Stimulated activated CD8-positive, alpha-beta memory T cell treated with anti-CD3 and anti-CD28 coated beads, Interleukin-7, amount 100 ng/mL, for 4 hours (primary cell): ENCODE measurements around the gene CYP2C8.
"Not testable (repeated sequence)": the region's sequence is repeated elsewhere in the genome, so short reads cannot be mapped to it uniquely, and the experiment has no call there.

Source experiments
- DNase-seq, 2 donors: peaks; one replicate each; pipeline ENCODE4 v3.0.0-alpha.2; 2020; ENCODE audit warnings: low read depth in 2 of 2

The CYP2C8 gene

GRCh38 chr10:95069286-95069685 is at the start of gene CYP2C8:
Gene CYP2C8 (minus strand): TSS chr10:95069497. CDS start chr10:95069402, 95 bp downstream.
- no peak for DNase-seq

- no peak for DNase-seq
These were observed 47.6 kb upstream of the CYP2C8 start for GRCh38 chr10:95116869-95117269.

- DNase-seq = not testable (repeated sequence)
These were observed 41.5 kb upstream of the CYP2C8 start for GRCh38 chr10:95110823-95111222.

GRCh38 chr10:95097805-95098204 is 28.5 kb upstream of the CYP2C8 start:
- no peak for DNase-seq

DNA sequence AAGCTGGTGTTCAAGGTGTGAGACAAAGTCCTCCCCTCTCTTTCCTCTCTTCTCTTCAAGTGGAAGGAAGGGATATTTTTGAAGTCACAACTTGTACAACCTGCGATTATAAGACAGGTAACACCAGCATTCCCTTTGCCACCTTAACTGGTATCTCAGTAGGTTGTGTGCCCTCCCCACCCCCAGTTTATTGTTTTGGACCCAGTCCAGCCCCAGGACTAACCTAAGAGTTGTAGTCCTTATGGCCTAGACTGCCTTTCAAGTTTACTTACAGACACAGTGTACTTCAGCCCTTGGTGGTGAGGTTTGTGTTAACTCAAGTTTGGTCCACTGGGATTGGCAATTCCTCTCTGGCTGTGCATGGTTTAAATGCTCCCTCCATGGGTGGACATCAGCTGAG is 26.8 kb upstream of the CYP2C8 start:
- no peak for DNase-seq

- DNase-seq = not testable (repeated sequence)
These were observed 10.3 kb upstream of the CYP2C8 start for GRCh38 chr10:95079626-95080025.

- no peak for DNase-seq
These were observed 8.3 kb upstream of the CYP2C8 start for GRCh38 chr10:95077556-95077955.

- DNase-seq = no peak
These were observed 1.9 kb upstream of the CYP2C8 start for GRCh38 chr10:95071107-95071660.

DNA sequence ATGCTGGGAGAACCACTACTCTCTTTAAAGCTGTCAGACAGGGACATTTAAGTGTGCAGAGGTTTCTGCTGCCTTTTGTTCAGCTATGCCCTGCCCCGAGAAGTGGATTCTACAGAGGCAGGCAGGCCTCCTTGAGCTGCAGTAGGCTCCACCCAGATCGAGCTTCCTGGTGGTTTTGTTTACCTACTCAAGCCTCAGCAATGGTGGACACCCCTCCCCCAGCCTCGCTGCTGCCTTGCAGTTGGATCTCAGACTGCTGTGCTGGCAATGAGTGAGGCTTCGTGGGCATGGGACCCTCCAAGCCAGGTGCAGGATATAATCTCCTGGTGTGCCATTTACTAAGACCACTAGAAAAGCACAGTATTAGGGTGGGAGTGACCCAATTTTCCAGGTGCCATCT is 5.2 kb downstream of the CYP2C8 start:
- not testable (repeated sequence) for DNase-seq

DNA sequence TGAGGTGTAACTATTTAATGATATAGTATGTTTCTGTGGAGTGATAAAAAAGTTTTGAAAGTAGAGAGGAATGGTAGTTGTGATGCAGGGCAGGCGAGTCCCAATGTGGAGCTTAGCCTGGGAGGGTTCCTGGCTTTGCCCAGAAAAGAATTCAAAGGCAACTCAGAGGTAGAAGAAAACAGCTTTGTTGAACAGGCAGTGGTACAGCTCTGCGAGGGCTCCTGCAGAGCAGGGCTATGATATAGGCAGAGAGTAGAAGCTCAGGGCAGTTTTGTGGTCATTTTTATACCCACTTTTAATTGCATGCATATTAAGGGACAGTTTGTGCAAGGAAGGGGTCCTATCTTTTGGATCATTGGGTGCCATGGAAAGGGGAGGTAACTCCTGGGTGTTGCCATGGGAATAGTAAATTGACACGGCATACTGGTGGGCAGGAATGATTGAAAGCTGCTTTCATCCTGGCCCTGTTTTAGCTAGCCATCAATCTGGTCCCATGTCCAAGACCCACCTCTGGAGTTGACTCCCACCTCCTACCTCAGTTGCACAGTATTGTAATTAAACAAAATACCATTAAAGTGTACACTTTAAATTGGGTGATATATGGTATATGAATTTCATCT is 12.4 kb downstream of the CYP2C8 start:
- DNase-seq = no peak

GRCh38 chr10:95049919-95050318 is 19.4 kb downstream of the CYP2C8 start:
- DNase-seq = no peak

GRCh38 chr10:95048206-95048605 is 21.1 kb downstream of the CYP2C8 start:
- DNase-seq = no peak

DNA sequence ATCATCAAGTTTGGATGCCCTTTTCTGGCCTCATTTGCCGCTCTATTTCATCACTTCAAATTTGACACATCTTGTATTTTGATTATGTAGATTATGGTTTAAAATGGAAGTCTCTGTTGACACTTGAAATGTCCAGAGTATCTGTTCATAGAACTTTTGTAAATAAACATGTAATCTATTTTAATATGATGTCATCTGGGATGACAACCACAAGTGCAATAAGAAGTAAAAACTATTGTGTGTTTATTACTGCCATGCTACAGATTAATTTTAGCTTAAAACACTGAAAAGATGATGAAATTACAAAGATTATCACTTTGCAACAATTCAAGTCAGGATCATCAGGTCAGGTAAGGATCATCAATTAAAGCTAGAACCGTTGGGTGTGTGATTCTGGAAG is 30.0 kb downstream of the CYP2C8 start:
- DNase-seq = no peak

DNA sequence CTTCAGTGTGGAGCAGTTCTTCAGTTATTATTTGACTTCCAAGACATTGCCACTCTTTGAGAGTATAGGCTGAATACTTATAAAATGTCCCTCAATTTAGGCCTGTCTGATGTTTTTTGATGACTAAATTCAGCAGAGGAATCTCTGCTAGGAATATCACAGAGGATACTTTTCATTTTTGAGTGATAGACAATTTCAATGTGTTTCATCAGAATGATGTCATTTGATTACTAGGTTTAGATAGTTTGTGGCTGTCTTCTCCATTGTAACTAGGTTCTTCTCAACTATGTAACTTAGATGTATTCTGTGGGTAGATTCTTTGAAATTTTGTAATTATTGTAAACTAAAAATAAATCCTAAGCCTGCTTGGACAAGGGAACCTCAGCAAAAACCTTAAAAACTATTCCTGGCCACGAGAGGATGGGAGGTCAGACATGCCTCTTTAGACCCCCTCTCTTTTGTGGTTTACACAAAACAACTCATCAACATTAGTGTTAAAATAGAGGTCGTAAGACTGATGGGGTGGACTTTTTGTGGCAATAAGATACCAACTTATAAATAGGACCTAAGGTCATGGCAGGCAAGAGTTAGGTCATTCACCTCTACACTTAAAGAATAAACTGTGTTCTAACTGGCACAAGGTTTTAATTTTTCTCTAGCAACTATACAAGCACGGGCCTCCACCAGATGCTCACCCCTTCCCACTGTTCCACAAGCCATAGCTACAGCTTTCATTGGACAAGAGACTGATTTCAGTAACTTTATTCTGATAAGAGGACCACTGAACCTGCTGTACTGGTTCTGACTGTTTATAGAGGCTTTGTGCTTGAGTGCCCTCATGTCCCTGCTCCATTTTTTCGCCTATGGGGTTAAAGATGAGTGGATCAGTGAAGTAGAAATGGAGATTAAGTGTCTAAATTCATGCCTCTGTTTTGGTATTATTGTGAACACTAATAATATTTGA is 33.7 kb downstream of the CYP2C8 start:
- DNase-seq = no peak

DNA sequence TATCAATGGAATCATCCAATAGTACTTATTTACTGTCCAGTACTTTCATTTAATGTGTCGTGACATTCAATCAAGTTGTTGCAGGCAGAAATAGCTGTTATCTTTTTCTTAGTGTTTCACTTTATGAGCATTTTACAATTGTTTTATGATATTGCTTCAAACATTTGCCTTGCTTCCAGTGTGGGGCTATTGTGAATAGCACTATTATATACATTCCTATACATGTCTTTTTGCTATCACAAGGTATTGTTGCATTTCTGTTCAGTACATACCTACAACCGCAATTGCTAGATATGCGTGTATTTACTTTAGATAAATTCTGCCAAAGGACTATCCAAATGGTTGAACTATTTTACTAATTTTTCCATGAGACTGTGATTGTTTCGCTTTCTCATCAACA is 34.9 kb downstream of the CYP2C8 start:
- no peak for DNase-seq

- DNase-seq = no peak
These were observed 37.6 kb downstream of the CYP2C8 start for GRCh38 chr10:95031656-95032055.

DNA sequence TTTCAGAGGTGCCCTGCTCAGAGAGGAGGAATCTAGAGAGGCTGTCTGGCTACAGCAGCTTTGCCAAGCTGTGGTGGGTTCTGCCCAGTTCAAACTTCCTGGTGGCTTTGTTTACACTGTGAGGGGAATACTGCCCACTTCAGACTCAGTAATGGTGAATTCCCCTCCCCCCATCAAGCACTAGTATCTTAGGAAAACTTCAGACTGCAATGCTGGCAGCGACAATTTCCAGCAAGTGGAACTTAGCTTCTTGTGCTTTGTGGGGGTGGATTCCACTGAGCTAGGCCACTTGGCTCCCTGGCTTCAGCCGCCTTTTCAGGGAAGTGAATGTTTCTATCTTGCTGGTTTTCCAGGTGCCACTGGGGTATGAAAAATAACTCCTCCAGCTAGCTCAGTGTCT is 42.8 kb downstream of the CYP2C8 start:
- DNase-seq = no peak

DNA sequence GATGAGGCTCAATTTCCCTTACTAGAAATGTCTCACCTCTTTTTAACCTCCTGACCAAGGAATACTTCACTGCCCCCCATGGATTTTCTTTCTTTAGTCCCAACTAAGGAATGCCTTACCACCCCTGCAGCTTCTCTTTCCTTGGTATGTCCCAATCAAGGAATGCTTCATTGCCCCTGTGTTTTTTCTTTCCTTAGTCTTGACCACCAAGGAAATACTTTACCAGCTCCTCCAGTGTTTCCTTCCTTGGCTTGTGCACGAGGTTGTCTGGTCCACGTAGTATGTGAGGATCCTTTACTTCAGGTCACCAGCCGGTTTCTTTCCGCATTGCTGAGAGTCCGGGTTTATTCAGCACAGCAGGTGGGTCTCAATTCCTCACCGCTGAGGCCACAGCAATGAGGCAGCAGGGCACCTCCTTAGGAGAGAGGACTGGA is 71.5 kb downstream of the CYP2C8 start:
- DNase-seq = no peak

- DNase-seq = no peak
These were observed 76.5 kb downstream of the CYP2C8 start for GRCh38 chr10:94992811-94993210.

DNA sequence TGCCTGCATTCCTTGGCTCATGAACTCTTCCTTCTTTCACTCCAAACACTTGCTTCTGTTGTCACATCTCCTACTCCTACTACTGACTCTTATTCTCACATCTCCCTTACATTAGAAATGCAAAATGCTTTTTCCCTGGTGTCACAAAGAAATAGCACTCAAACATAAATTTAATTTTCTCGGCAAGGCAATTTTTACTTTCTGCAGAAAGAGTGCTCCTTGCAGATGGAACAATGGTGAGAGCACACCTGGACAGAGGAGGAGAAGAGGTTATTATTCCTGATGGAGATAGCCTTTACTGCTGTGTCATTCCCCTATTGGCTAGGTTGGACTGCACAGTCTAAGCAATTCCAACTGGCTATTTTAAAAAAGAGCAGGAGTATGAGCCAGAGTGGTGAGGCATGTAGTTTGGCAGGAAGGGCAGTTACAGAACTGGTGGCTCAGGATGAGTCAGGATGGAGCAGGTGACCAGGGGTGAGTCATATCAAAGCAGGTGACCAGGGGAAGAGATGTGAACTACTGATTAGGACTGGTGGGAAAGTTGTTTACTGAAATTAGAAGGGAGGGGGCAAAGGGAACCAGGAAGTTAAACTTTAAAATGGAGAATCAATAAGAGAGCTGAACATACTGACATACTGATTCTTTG is 77.9 kb downstream of the CYP2C8 start:
- DNase-seq = no peak

GRCh38 chr10:94989192-94989591 is 80.1 kb downstream of the CYP2C8 start:
- no peak for DNase-seq
